ENCODE results near the gene STK39. TPM values are rescaled to one million over a fixed set of nuclear protein-coding genes. Genes with fewer than 3 reads are reported as not detected.

STK39 gene
- total and polyA plus RNA-seq, 2 of the 4 experiments (the other 2 are of a cell fraction), result 11.8 to 16.4 TPM

DNA sequence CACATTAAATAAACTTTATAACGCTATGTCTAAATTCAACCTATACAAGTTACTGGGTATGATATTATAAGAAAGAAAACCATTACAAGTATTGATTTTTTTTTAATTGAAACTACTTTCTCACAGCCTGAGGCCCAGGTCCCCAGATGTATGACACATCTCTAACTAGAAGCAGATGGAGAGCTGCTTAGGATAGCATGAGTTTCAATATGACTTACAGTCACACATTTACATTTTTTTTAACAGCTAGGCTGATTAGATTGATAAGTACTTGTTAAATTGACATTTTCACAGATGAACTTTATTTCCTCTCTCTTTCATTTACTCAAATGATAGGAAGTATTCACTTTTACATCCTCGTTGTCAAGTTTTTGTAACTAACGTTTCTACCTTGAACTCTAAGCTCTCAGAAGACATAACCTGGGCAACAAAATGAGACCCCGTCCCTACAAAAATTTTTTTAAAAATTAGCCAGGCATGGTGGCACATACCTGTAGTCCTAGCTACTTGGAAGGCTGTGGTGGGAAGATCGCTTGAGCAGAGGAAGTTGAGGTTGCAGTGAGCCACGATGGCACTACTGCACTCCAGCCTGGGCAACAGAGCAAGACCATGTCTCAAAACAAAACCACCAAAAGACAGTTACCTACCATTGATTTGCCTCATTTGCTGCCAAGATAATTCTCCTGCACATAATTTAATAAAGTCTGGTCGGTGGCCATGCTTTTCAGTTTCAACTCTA, 52.4 kb downstream of the STK39 start:
- no peak overlapping the region for H3K4me3 ChIP-seq (ENCODE audit: insufficient read depth, low read depth, low read length)
- H4K5ac ChIP-seq (ENCODE audit: low read depth, low read length), result no peak overlapping the region
- H3K18ac ChIP-seq (ENCODE audit: low read depth, low read length), result no peak overlapping the region
- no peak overlapping the region for H3K27ac ChIP-seq (ENCODE audit: insufficient read depth, low read length)
- H3K56ac ChIP-seq (ENCODE audit: extremely low read depth, insufficient read depth, low read length), result no peak overlapping the region
- H3K9ac ChIP-seq (ENCODE audit: low read depth, low read length), result no peak overlapping the region
- intact Hi-C loops (cut with micrococcal nuclease) (no loop called here), dilution Hi-C loops (cut with HindIII; ENCODE audit: low sequenced_read_pairs, unreplicated experiment) (no loop called here), in situ Hi-C loops (cut with MboI; ENCODE audit: low sequenced_read_pairs) (no loop called here)
- ChIA-PET CTCF (no interaction called here), POLR2A (ENCODE audit: unreplicated experiment) (no interaction called here)
- no peak overlapping the region for H2BK120ac ChIP-seq (ENCODE audit: low read depth, low read length)
- H4K8ac ChIP-seq (ENCODE audit: low read depth in 2 of 2, low read length in 2 of 2), result no peak overlapping the region
- peaks cover 39 to 85% of the 10 kb centered on the region in 2 experiments for H3K79me1 ChIP-seq (ENCODE audit: low read depth in 1 of 2, low read length in 2 of 2)
- H3K4ac ChIP-seq (ENCODE audit: low read depth, low read length), result no peak overlapping the region
- H3K14ac ChIP-seq (replicated peaks; ENCODE audit: low read depth, low read length), result no peak overlapping the region
- BruUV-seq (replicated peaks), result no TSS peak
- peaks cover 19% of the 10 kb centered on the region for H3K4me1 ChIP-seq (ENCODE audit: control insufficient read depth, insufficient read depth, low read length)
- no peak overlapping the region for H2BK15ac ChIP-seq (ENCODE audit: low read depth, low read length)
- no peaks in the 10 kb centered on the region for H3K27me3 ChIP-seq (ENCODE audit: control insufficient read depth, insufficient read depth, low read length)
- no peak overlapping the region for H3K4me2 ChIP-seq (ENCODE audit: low read depth, low read length)
- H2AK9ac ChIP-seq (replicated peaks; ENCODE audit: low read depth, low read length, poor library complexity), result no peak overlapping the region
- H3K9me1 ChIP-seq (ENCODE audit: insufficient read depth, low read length), result peaks cover 20% of the 10 kb centered on the region
- no peak overlapping the region for H2AFZ ChIP-seq (replicated peaks; ENCODE audit: low read length, poor library complexity)
- peak; percentile 27; the same call in 1 of the 2 replicates for ATAC-seq (ENCODE audit: low read depth)
- H2BK5ac ChIP-seq (ENCODE audit: low read depth, low read length, poor library complexity, severe bottlenecking), result no peak overlapping the region
- no peak overlapping the region for H4K91ac ChIP-seq (ENCODE audit: insufficient read depth, low read depth, low read length)
- H3K36me3 ChIP-seq (ENCODE audit: control insufficient read depth, insufficient read depth, low read length), result no peaks in the 10 kb centered on the region
- no peak overlapping the region for H2AK5ac ChIP-seq (ENCODE audit: low read depth, low read length)
- no peak for TF ChIP-seq FOS (IDR thresholded peaks at IDR 0.05; ENCODE audit: low read depth, low read length)
- no peak overlapping the region for H3K23ac ChIP-seq (ENCODE audit: low read depth, low read length)
- WGBS, 2 experiments (ENCODE audit: extremely low coverage in 2 of 2, insufficient read length in 1 of 2), result no CpG with 5 or more reads among the region's 7 CpGs
- H4K20me1 ChIP-seq (ENCODE audit: insufficient read depth, low read length), result peaks cover 13% of the 10 kb centered on the region; the same call in 1 of the 2 replicates
- H3K9me3 ChIP-seq (ENCODE audit: control insufficient read depth, insufficient read depth, low read length), result no peaks in the 10 kb centered on the region
- H2BK20ac ChIP-seq (ENCODE audit: low read depth, low read length), result no peak overlapping the region
- peak; percentile 63 for DNase-seq
